ENCODE data around the gene PAH. TPM values are rescaled to one million over a fixed set of nuclear protein-coding genes. Genes with fewer than 3 reads are reported as not detected.

The PAH gene
- total RNA-seq, 6 experiments from 2014 or later, result not detected

DNA sequence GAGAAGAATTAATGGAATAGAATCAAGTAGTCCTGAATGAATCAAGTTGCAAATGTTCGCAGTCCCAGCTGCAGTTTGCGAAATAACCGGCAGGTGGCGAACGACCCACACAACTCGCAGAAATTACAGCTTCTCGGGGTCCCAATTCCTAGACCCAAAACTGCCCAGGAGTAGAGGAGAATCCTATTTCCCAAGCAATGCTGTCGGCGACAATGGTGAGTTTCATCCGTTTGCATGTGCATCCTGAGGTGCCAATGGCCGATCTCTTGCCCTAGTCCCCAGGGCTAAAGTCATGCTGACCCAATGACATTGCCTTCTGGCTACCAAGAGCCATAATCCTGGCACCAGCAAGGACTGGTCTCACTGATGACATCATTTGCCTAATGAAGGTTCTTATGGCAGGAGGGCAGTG lies 31.9 kb upstream of the PAH start:
- Mint-ChIP-seq H3K27ac (no peak overlapping the region), H3K9me3 (no peaks in the 10 kb centered on the region), H3K36me3 (ENCODE audit: low read depth) (no peaks in the 10 kb centered on the region), H3K27me3 (ENCODE audit: insufficient read depth) (peaks cover 9% of the 10 kb centered on the region; the same call in 1 of the 2 replicates), H3K4me1 (ENCODE audit: low read depth) (no peaks in the 10 kb centered on the region), H3K4me3 (no peak overlapping the region)
- TF ChIP-seq, protein P1, sequence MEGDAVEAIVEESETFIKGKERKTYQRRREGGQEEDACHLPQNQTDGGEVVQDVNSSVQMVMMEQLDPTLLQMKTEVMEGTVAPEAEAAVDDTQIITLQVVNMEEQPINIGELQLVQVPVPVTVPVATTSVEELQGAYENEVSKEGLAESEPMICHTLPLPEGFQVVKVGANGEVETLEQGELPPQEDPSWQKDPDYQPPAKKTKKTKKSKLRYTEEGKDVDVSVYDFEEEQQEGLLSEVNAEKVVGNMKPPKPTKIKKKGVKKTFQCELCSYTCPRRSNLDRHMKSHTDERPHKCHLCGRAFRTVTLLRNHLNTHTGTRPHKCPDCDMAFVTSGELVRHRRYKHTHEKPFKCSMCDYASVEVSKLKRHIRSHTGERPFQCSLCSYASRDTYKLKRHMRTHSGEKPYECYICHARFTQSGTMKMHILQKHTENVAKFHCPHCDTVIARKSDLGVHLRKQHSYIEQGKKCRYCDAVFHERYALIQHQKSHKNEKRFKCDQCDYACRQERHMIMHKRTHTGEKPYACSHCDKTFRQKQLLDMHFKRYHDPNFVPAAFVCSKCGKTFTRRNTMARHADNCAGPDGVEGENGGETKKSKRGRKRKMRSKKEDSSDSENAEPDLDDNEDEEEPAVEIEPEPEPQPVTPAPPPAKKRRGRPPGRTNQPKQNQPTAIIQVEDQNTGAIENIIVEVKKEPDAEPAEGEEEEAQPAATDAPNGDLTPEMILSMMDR (IDR thresholded peaks at IDR 0.05), result peak; percentile 98
- DNase-seq, result no peak

DNA sequence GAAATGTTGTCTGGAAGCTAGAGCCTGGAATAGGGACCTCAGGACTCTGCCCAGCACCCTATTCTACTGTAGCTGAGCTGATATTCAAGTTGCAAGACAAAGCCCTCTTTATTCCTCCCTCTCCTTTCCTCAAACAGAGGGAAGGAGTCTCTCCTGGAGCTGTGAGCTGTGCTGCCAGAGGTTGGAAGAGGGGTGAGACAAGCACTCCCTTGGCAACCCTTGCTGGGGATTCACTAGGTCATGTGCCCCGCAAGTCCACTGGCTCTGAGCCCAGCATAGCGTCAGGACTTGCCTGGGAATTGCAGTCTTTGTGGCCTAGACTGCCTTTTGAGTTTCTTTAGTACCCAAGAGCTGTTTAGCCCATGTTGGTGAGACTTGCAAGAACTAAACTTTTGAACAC lies 29.0 kb upstream of the PAH start:
- H3K27me3 Mint-ChIP-seq (ENCODE audit: insufficient read depth), result peaks cover 6% of the 10 kb centered on the region; the same call in 1 of the 2 replicates
- no peak overlapping the region for H3K4me3 Mint-ChIP-seq
- H3K36me3 Mint-ChIP-seq (ENCODE audit: low read depth), result no peaks in the 10 kb centered on the region
- H3K4me1 Mint-ChIP-seq (ENCODE audit: low read depth), result no peaks in the 10 kb centered on the region
- no peak overlapping the region for H3K27ac Mint-ChIP-seq
- DNase-seq, result no peak
- TF ChIP-seq, protein P1 (IDR thresholded peaks at IDR 0.05), result no peak
- no peaks in the 10 kb centered on the region; the same call in 1 of the 2 replicates for H3K9me3 Mint-ChIP-seq

DNA sequence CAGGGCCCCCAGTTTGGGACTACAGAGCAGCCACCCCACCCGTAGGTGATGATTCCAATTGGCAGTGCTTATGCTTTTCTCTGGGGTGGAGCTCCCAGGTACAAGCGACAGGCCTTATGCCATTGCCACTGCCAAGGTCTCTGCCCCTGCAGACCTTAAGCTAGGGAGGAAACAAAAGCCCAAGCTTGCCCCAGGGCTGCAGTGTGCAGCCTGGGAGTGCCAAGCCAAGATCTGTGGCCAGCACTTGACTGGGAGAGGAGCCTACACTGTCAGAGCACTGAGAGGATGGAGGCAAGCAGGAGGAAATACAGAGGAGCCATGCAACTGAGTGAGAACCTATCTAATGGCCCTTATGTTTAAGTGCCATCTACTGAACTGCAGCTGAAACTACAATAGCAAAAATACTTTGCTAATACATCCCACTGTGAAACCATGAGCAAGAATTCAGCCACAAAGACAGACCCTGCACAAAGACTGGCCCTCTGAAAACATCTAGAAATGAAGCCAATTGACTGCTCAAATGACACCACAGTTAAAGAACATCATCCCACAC lies 22.7 kb upstream of the PAH start:
- Mint-ChIP-seq H3K36me3 (ENCODE audit: low read depth) (no peaks in the 10 kb centered on the region), H3K4me1 (ENCODE audit: low read depth) (no peaks in the 10 kb centered on the region), H3K27me3 (ENCODE audit: insufficient read depth) (no peaks in the 10 kb centered on the region), H3K9me3 (peaks cover 14% of the 10 kb centered on the region), H3K4me3 (no peak overlapping the region), H3K27ac (no peak overlapping the region)
- TF ChIP-seq, protein P1 (IDR thresholded peaks at IDR 0.05), result no peak
- DNase-seq, result no peak

DNA sequence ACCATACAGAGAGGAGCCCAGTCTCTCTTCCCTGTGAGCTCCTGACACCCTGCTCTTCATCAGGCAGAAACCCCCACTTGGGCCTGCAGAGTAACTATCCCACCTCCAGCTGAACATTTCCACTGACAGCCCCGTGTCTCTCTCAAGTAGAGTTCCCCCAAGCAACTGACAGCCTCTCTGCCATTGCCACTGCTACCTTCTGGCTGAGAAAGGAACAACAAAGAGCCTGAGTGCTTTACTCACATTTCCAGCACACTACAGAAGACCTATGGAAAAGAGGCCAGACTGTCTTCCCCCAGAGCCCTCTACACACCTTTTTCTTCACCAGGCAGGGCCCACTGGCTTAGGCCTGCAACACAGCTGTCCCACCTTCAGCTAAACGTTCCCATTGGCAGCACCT lies 22.0 kb upstream of the PAH start:
- H3K27ac Mint-ChIP-seq, result no peak overlapping the region
- H3K27me3 Mint-ChIP-seq (ENCODE audit: insufficient read depth), result no peaks in the 10 kb centered on the region
- H3K9me3 Mint-ChIP-seq, result peaks cover 14% of the 10 kb centered on the region
- H3K36me3 Mint-ChIP-seq (ENCODE audit: low read depth), result no peaks in the 10 kb centered on the region
- no peaks in the 10 kb centered on the region for H3K4me1 Mint-ChIP-seq (ENCODE audit: low read depth)
- H3K4me3 Mint-ChIP-seq, result no peak overlapping the region
- DNase-seq, result no peak
- TF ChIP-seq, protein P1 (IDR thresholded peaks at IDR 0.05), result no peak

DNA sequence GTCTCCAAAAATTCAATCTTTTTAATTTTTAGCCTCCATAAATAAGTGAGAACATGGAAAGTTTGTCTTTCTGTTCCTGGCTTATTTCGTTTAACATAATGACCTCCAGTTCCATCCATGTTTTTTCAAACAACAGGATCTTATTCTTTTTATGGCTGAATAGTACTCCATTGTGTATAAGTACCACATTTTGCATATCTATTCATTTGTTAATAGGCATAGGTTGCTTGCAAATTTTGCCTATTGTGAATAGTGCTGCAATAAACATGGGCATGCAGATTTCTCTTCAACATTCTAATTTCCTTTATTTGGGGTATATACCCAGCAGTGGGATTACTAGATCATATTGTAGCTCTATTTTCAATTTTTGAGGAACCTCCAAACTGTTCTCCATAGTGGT lies 16.1 kb upstream of the PAH start:
- no peaks in the 10 kb centered on the region for H3K36me3 Mint-ChIP-seq (ENCODE audit: low read depth)
- TF ChIP-seq, protein P1 (IDR thresholded peaks at IDR 0.05), result no peak
- H3K9me3 Mint-ChIP-seq, result peaks cover 26% of the 10 kb centered on the region
- no peaks in the 10 kb centered on the region; the same call in 1 of the 2 replicates for H3K27me3 Mint-ChIP-seq (ENCODE audit: insufficient read depth)
- DNase-seq, result no peak
- H3K4me1 Mint-ChIP-seq (ENCODE audit: low read depth), result no peaks in the 10 kb centered on the region
- no peak overlapping the region for H3K27ac Mint-ChIP-seq
- no peak overlapping the region for H3K4me3 Mint-ChIP-seq
